ENCODE results near the gene CTIF. TPM values are rescaled to one million over a fixed set of nuclear protein-coding genes. Genes with fewer than 3 reads are reported as not detected.

The CTIF gene
- total RNA-seq, 1 donor from 2014 or later = 26.4 TPM

- Mint-ChIP-seq H3K27me3 (no peaks in the 10 kb centered on the region), H3K27ac (no peak overlapping the region), H3K4me1 (ENCODE audit: low read depth) (peaks cover 20% of the 10 kb centered on the region), H3K4me3 (ENCODE audit: low read depth) (no peak overlapping the region), H3K9me3 (ENCODE audit: low read depth) (peaks cover 9% of the 10 kb centered on the region), H3K36me3 (ENCODE audit: insufficient read depth) (peaks cover 12% of the 10 kb centered on the region)
- peak; percentile 76 for DNase-seq (ENCODE audit: low spot score, unreplicated experiment)
- TF ChIP-seq, protein P1, sequence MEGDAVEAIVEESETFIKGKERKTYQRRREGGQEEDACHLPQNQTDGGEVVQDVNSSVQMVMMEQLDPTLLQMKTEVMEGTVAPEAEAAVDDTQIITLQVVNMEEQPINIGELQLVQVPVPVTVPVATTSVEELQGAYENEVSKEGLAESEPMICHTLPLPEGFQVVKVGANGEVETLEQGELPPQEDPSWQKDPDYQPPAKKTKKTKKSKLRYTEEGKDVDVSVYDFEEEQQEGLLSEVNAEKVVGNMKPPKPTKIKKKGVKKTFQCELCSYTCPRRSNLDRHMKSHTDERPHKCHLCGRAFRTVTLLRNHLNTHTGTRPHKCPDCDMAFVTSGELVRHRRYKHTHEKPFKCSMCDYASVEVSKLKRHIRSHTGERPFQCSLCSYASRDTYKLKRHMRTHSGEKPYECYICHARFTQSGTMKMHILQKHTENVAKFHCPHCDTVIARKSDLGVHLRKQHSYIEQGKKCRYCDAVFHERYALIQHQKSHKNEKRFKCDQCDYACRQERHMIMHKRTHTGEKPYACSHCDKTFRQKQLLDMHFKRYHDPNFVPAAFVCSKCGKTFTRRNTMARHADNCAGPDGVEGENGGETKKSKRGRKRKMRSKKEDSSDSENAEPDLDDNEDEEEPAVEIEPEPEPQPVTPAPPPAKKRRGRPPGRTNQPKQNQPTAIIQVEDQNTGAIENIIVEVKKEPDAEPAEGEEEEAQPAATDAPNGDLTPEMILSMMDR (IDR thresholded peaks at IDR 0.05; ENCODE audit: unreplicated experiment) = peak; percentile 84
Measured at GRCh38 chr18:48663931-48664847, 125.4 kb downstream of the CTIF start.

DNA sequence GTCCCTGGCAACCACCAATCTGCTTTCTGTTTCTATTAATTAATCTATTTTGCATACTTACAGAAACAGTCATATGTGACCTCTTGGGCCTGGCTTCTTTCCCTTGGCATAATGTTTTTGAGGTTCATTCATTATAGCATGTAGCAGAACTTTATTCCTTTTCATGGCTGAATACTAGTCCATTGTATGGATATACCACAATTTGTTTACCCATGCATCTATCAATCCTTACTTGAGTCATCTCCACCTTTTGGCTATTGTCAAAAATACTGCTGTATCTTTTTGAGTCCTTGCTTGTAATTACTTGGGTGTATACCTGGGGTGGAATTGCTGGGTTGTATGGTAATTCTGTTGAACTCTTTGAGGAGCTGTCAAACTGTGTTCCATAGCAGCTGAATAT is 126.8 kb downstream of the CTIF start:
- peaks cover 9% of the 10 kb centered on the region for H3K9me3 Mint-ChIP-seq (ENCODE audit: low read depth)
- no peak overlapping the region for H3K27ac Mint-ChIP-seq
- TF ChIP-seq, protein P1 (IDR thresholded peaks at IDR 0.05; ENCODE audit: unreplicated experiment) = no peak
- H3K4me3 Mint-ChIP-seq (ENCODE audit: low read depth) = no peak overlapping the region
- peaks cover 20% of the 10 kb centered on the region for H3K4me1 Mint-ChIP-seq (ENCODE audit: low read depth)
- DNase-seq (ENCODE audit: low spot score, unreplicated experiment) = no peak
- H3K27me3 Mint-ChIP-seq = no peaks in the 10 kb centered on the region
- peaks cover 12% of the 10 kb centered on the region for H3K36me3 Mint-ChIP-seq (ENCODE audit: insufficient read depth)

- Mint-ChIP-seq H3K4me1 (ENCODE audit: low read depth) (peaks cover 14% of the 10 kb centered on the region), H3K27ac (no peak overlapping the region), H3K4me3 (ENCODE audit: low read depth) (no peak overlapping the region), H3K36me3 (ENCODE audit: insufficient read depth) (peaks cover 20% of the 10 kb centered on the region), H3K9me3 (ENCODE audit: low read depth) (peaks cover 15% of the 10 kb centered on the region), H3K27me3 (no peaks in the 10 kb centered on the region)
- TF ChIP-seq, protein P1 (IDR thresholded peaks at IDR 0.05; ENCODE audit: unreplicated experiment) = no peak
- DNase-seq (ENCODE audit: low spot score, unreplicated experiment) = no peak
Measured at GRCh38 chr18:48666613-48667012, 127.8 kb downstream of the CTIF start.

- DNase-seq (ENCODE audit: low spot score, unreplicated experiment) = no peak
- Mint-ChIP-seq H3K4me3 (ENCODE audit: low read depth) (no peak overlapping the region), H3K27ac (no peak overlapping the region)
Measured at GRCh38 chr18:48667276-48668254, 128.7 kb downstream of the CTIF start.

More at GRCh38 chr18:48667276-48668254, 128.7 kb downstream of the CTIF start:
- Mint-ChIP-seq H3K27me3 (no peaks in the 10 kb centered on the region), H3K9me3 (ENCODE audit: low read depth) (peaks cover 16% of the 10 kb centered on the region), H3K36me3 (ENCODE audit: insufficient read depth) (peaks cover 22% of the 10 kb centered on the region), H3K4me1 (ENCODE audit: low read depth) (peaks cover 5% of the 10 kb centered on the region)
- TF ChIP-seq, protein P1 (IDR thresholded peaks at IDR 0.05; ENCODE audit: unreplicated experiment) = peak; percentile 58
